T-helper 1 cell treated with Interleukin-12 subunit alpha and Interleukin-12 subunit beta and Interleukin-4 antibody, amounts not matched to agents 30 μg/mL and 1 μg/mL, for 36 hours (primary cell): ENCODE measurements around the gene WNK2.
"Not testable (repeated sequence)": the region's sequence is repeated elsewhere in the genome, so short reads cannot be mapped to it uniquely, and the experiment has no call there.

Experiments used
- H3K27ac Mint-ChIP-seq: one replicate; pipeline ENCODE4 v1.8.0; 2021; ENCODE audit warnings: mild to moderate bottlenecking, mixed read lengths
- H3K27me3 Mint-ChIP-seq: one replicate; pipeline ENCODE4 v1.8.0; 2021; ENCODE audit warnings: low read depth, mixed read lengths
- H3K36me3 Mint-ChIP-seq: one replicate; pipeline ENCODE4 v1.8.0; 2021; ENCODE audit warnings: low read depth, mixed read lengths
- H3K4me1 Mint-ChIP-seq: one replicate; pipeline ENCODE4 v1.8.0; 2021; ENCODE audit warnings: low read depth, mixed read lengths
- H3K4me3 Mint-ChIP-seq: one replicate; pipeline ENCODE4 v1.8.0; 2021; ENCODE audit warnings: mild to moderate bottlenecking, moderate library complexity, mixed read lengths
- H3K9me3 Mint-ChIP-seq: one replicate; pipeline ENCODE4 v1.8.0; 2021; ENCODE audit warnings: mixed read lengths

WNK2 gene

GRCh38 chr9:93326056-93326455 is 142.1 kb downstream of the WNK2 start:
- H3K36me3 Mint-ChIP-seq: no peaks in the 10 kb centered on the region
- no peak overlapping the region for H3K27ac Mint-ChIP-seq
- no peaks in the 10 kb centered on the region for H3K4me1 Mint-ChIP-seq
- no peak overlapping the region for H3K4me3 Mint-ChIP-seq
- H3K9me3 Mint-ChIP-seq: no peaks in the 10 kb centered on the region
- peaks cover 6% of the 10 kb centered on the region for H3K27me3 Mint-ChIP-seq

- H3K4me1 Mint-ChIP-seq: no peaks in the 10 kb centered on the region
- no peaks in the 10 kb centered on the region for H3K36me3 Mint-ChIP-seq
- no peak overlapping the region for H3K4me3 Mint-ChIP-seq
- H3K27ac Mint-ChIP-seq: no peak overlapping the region
- no peaks in the 10 kb centered on the region for H3K9me3 Mint-ChIP-seq
- peaks cover 10% of the 10 kb centered on the region for H3K27me3 Mint-ChIP-seq
Measured at GRCh38 chr9:93326654-93327053, 142.7 kb downstream of the WNK2 start.

- H3K4me3 Mint-ChIP-seq: no peak overlapping the region
- H3K27ac Mint-ChIP-seq: no peak overlapping the region
- H3K9me3 Mint-ChIP-seq: no peaks in the 10 kb centered on the region
- H3K36me3 Mint-ChIP-seq: no peaks in the 10 kb centered on the region
- H3K27me3 Mint-ChIP-seq: peaks cover 10% of the 10 kb centered on the region
- H3K4me1 Mint-ChIP-seq: no peaks in the 10 kb centered on the region
Measured at GRCh38 chr9:93329629-93330280, 145.8 kb downstream of the WNK2 start.

- Mint-ChIP-seq H3K4me3 (no peak overlapping the region), H3K4me1 (no peaks in the 10 kb centered on the region), H3K9me3 (peaks cover 6% of the 10 kb centered on the region), H3K27ac (no peak overlapping the region), H3K36me3 (no peaks in the 10 kb centered on the region), H3K27me3 (peaks cover 10% of the 10 kb centered on the region)
Measured at GRCh38 chr9:93332317-93332716, 148.4 kb downstream of the WNK2 start.

- Mint-ChIP-seq H3K27me3 (no peaks in the 10 kb centered on the region), H3K27ac (no peak overlapping the region), H3K4me1 (no peaks in the 10 kb centered on the region), H3K36me3 (peaks cover 4% of the 10 kb centered on the region), H3K9me3 (peaks cover 29% of the 10 kb centered on the region), H3K4me3 (no peak overlapping the region)
Measured at GRCh38 chr9:93336720-93337119, 152.8 kb downstream of the WNK2 start.

GRCh38 chr9:93338196-93338595 is 154.3 kb downstream of the WNK2 start:
- Mint-ChIP-seq H3K9me3 (peaks cover 29% of the 10 kb centered on the region), H3K27me3 (peaks cover 13% of the 10 kb centered on the region)
- H3K4me3 Mint-ChIP-seq, H3K27ac Mint-ChIP-seq, H3K36me3 Mint-ChIP-seq, H3K4me1 Mint-ChIP-seq: not testable (repeated sequence)

GRCh38 chr9:93340091-93340490 is 156.2 kb downstream of the WNK2 start:
- Mint-ChIP-seq H3K27ac (no peak overlapping the region), H3K36me3 (peaks cover 4% of the 10 kb centered on the region), H3K4me1 (no peaks in the 10 kb centered on the region), H3K9me3 (peaks cover 29% of the 10 kb centered on the region), H3K27me3 (peaks cover 32% of the 10 kb centered on the region), H3K4me3 (no peak overlapping the region)

- not testable (repeated sequence) for H3K4me3 Mint-ChIP-seq, H3K27ac Mint-ChIP-seq, H3K36me3 Mint-ChIP-seq, H3K4me1 Mint-ChIP-seq
- Mint-ChIP-seq H3K9me3 (peaks cover 28% of the 10 kb centered on the region), H3K27me3 (peaks cover 46% of the 10 kb centered on the region)
Measured at GRCh38 chr9:93341820-93342219, 157.9 kb downstream of the WNK2 start.

GRCh38 chr9:93342428-93342827 is 158.5 kb downstream of the WNK2 start:
- H3K36me3 Mint-ChIP-seq, H3K4me3 Mint-ChIP-seq, H3K4me1 Mint-ChIP-seq, H3K27ac Mint-ChIP-seq: not testable (repeated sequence)
- Mint-ChIP-seq H3K9me3 (peaks cover 22% of the 10 kb centered on the region), H3K27me3 (peaks cover 52% of the 10 kb centered on the region)

GRCh38 chr9:93343663-93344062 is 159.7 kb downstream of the WNK2 start:
- Mint-ChIP-seq H3K27ac (no peak overlapping the region), H3K4me1 (peaks cover 3% of the 10 kb centered on the region), H3K9me3 (peaks cover 11% of the 10 kb centered on the region), H3K4me3 (no peak overlapping the region), H3K27me3 (peaks cover 65% of the 10 kb centered on the region), H3K36me3 (no peaks in the 10 kb centered on the region)

- Mint-ChIP-seq H3K27ac (no peak overlapping the region), H3K27me3 (peaks cover 67% of the 10 kb centered on the region), H3K4me1 (peaks cover 3% of the 10 kb centered on the region), H3K36me3 (no peaks in the 10 kb centered on the region), H3K4me3 (no peak overlapping the region), H3K9me3 (no peaks in the 10 kb centered on the region)
Measured at GRCh38 chr9:93345643-93346230, 161.8 kb downstream of the WNK2 start.

- Mint-ChIP-seq H3K4me3 (peak overlapping the region; percentile 32), H3K27me3 (peaks cover 67% of the 10 kb centered on the region), H3K9me3 (no peaks in the 10 kb centered on the region), H3K36me3 (no peaks in the 10 kb centered on the region), H3K27ac (no peak overlapping the region), H3K4me1 (peaks cover 3% of the 10 kb centered on the region)
Measured at GRCh38 chr9:93346231-93347112, 162.5 kb downstream of the WNK2 start.

GRCh38 chr9:93347371-93347975 is 163.5 kb downstream of the WNK2 start:
- H3K4me1 Mint-ChIP-seq, H3K36me3 Mint-ChIP-seq, H3K9me3 Mint-ChIP-seq, H3K4me3 Mint-ChIP-seq, H3K27ac Mint-ChIP-seq: not testable (repeated sequence)
- H3K27me3 Mint-ChIP-seq: peaks cover 62% of the 10 kb centered on the region

- H3K9me3 Mint-ChIP-seq, H3K27me3 Mint-ChIP-seq, H3K27ac Mint-ChIP-seq, H3K4me1 Mint-ChIP-seq, H3K36me3 Mint-ChIP-seq, H3K4me3 Mint-ChIP-seq: not testable (repeated sequence)
Measured at GRCh38 chr9:93353413-93354310, 169.7 kb downstream of the WNK2 start.
